ENCODE measurements around the gene VARS1.

DNA sequence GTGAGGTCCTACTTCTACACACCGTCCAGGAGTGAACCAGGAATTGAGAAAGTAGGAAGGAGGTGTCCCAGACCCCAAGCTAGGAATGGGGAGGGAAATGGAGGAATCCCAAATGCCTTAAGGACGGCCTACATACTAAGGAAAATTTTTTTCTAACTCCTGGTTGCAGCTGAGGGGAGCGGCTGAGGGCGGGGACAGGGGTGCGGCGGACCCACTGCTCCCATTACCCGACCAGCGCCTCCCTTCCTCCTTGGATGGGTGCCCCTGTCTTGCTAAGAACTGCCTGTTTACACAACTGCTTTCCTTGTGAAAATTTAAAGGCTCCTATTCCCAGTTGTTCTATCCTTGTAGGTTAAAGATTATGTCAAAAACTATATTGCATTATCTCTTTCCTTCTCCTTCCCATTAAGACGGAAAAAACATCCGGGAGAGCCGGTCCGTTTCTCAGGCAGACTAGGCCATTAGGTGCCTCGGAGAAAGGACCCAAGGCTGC lies 31.3 kb upstream of the VARS1 start:
- TF ChIP-seq POLR2A (IDR thresholded peaks at IDR 0.05), result peak in 1 of 2 donors; percentile 65
- TF ChIP-seq, protein P1, sequence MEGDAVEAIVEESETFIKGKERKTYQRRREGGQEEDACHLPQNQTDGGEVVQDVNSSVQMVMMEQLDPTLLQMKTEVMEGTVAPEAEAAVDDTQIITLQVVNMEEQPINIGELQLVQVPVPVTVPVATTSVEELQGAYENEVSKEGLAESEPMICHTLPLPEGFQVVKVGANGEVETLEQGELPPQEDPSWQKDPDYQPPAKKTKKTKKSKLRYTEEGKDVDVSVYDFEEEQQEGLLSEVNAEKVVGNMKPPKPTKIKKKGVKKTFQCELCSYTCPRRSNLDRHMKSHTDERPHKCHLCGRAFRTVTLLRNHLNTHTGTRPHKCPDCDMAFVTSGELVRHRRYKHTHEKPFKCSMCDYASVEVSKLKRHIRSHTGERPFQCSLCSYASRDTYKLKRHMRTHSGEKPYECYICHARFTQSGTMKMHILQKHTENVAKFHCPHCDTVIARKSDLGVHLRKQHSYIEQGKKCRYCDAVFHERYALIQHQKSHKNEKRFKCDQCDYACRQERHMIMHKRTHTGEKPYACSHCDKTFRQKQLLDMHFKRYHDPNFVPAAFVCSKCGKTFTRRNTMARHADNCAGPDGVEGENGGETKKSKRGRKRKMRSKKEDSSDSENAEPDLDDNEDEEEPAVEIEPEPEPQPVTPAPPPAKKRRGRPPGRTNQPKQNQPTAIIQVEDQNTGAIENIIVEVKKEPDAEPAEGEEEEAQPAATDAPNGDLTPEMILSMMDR (IDR thresholded peaks at IDR 0.05), result no peak

All from vagina (tissue), 2 donors.